ENCODE measurements around the gene GAS2L3. TPM values are rescaled to one million over a fixed set of nuclear protein-coding genes. Genes with fewer than 3 reads are reported as not detected.
"Not testable (repeated sequence)": the region's sequence is repeated elsewhere in the genome, so short reads cannot be mapped to it uniquely, and the experiment has no call there.

Gene GAS2L3
- polyA plus RNA-seq (ENCODE audit: insufficient read length), result 32.9 TPM
- long read RNA-seq, donor 1, partial matches to known transcripts, result 10 of 11 reads
- long read RNA-seq, donor 1, other reads (novel, unspliced or antisense), result 0 of 11 reads
- long read RNA-seq, donor 2, partial matches to known transcripts, result 0 of 1 reads
- long read RNA-seq, donor 2, other reads (novel, unspliced or antisense), result 0 of 1 reads
- long read RNA-seq, donor 3, result 0 reads
- long read RNA-seq, donor 4, result 0 reads
- long read RNA-seq, donor 5, partial matches to known transcripts, result 0 of 2 reads
- long read RNA-seq, donor 5, other reads (novel, unspliced or antisense), result 0 of 2 reads
- long read RNA-seq, donor 6, partial matches to known transcripts, result 7 of 8 reads
- long read RNA-seq, donor 6, other reads (novel, unspliced or antisense), result 0 of 8 reads
- long read RNA-seq, donor 7, partial matches to known transcripts, result 10 of 11 reads
- long read RNA-seq, donor 7, other reads (novel, unspliced or antisense), result 0 of 11 reads
- long read RNA-seq, donor 8, result 0 reads

- peak; percentile 87 for DNase-seq
Observed at GRCh38 chr12:100573292-100574186, at the start of gene GAS2L3. GAS2L3 (plus strand) TSS chr12:100573684; CDS start chr12:100594905, 21,221 bp downstream.

- no peak for DNase-seq
Observed at GRCh38 chr12:100528034-100528433, 45.5 kb upstream of the GAS2L3 start.

DNA sequence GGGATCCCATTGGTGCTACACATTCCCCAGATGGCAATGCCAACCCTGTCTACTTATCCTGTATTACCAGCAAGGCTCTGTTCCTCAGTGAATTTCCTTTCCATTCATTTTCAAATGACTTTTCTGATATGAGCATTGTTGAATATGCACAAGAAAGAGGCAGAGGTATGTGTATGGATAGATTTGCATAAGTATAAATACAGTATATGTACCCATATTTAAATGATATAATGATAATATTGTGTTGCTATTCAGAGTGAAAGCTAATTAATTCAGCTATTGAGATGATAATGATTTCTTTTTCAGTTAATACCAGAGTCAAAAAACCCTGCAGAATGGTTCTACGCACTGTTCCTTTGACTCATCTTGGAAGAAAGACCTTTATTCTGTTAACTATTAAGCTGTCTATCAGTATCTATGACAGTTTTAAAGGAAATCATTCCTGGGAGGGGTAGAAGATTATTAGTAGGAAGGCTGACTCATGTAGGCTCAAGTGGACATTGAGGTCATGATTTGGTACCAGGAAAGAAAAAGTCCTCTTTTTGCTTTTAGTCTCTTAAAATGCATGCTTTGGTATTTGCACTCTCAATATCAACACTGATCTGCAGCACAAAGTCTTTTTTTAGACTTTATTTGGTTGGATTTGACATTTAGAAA, 44.9 kb upstream of the GAS2L3 start:
- no peak for DNase-seq

DNA sequence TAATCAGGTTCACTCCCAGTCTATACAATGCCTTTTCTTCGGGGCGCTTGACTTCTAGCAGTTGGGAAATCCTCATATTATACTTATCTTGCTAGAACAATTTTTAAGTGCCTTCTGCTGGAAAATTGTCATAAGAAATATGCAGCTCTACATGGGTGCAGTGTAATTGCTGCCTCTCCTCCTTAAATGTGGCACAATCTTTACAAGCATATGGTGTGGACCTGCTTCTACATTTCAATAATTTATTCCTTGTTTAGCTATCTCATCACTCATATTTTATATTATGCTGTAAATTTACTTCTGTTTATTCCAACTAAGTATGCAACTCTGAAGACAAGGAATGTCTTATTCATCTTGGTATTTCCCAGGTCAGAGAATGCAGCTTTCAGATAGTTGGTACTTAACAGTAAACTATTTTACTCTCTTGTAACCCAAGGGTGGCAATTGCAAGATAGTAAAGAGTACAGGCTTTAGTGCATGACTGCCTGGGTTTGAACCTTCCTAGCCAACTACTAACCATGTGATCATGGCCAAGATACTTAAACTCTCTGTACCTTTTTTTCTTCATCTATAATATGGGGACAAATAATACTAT, 43.6 kb upstream of the GAS2L3 start:
- DNase-seq, result no peak

DNA sequence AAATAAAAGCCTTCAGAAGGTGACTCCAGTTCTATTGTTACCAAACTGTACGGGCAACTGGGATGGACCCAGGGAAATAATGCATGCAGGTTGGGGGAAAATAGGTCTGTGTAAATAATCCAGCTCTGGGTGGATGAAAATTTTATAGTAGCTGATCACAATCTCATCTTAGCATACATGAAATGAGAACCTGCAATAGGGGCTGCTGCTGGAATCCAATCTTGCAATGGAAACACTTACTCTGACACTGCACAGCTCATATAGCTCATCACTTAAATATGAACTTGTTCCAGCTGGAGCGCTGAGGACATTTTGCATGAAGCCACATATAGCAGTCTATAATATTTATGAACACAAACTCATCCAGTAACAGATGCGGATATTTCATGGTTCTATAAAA, 40.1 kb upstream of the GAS2L3 start:
- DNase-seq, result no peak

- DNase-seq, result no peak
Observed at GRCh38 chr12:100534625-100535227, 38.8 kb upstream of the GAS2L3 start.

DNA sequence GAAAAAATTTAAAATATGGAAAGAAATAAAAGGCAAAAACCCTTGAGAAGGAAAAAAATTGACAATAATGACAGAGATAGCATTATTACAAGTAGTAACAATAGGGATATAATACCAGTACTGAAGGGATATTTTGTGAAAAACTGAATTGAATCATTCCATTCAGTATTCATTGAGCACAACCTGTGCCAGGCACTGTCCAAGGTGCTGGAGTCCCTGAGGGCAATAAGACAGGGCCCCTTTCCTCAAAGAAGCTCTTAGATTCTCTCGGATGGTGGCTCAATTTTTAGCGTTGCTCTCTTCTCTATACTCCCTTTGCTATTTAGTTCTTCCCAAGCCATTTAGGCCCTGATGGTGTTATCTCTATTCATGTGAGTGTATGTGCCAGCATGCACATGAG, 34.3 kb upstream of the GAS2L3 start:
- DNase-seq, result peak; percentile 52

GRCh38 chr12:100544165-100544564, 29.3 kb upstream of the GAS2L3 start:
- DNase-seq, result no peak

GRCh38 chr12:100545092-100545491, 28.4 kb upstream of the GAS2L3 start:
- no peak for DNase-seq

DNA sequence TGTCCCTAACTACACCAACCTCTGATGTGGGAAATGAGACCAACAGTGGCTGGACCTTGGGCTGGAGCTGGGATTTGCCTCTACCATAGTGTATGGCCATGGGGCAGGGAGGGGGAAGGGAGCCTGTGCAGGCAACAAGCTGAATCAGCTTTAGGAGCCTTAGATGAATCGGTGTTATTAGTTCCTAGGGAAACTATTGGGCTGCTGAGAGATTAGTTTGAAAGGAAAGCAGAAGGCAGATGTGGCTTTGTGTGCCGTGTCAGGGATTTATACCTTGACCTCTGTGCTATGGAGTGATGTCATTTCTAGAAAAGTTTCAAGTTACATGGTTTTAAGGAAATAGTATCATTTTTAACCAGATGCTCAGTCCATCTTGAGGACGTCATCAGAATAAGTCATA, 19.5 kb upstream of the GAS2L3 start:
- DNase-seq, result no peak

DNA sequence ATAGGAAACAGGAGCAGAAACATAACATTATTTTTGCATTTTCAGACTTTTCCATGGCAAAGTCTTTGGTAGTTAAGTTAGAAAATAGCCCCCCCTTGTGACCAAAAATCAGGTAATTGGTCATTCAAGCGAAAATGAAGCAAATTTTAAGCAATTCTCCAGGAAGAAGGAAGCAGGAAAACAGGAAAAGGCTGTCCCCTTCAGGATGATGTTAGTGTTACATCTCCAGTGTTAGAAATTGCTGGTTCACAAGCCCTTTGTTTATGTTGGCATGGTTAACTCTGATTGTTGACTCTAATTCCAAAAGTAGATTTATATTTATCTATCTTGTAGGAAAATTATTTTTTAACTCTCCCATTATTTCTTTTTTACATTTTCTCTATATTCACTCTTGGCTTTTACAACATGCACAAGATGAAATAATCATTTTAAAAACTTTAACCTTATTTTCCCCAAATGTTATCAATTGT, 18.8 kb upstream of the GAS2L3 start:
- DNase-seq, result peak; percentile 89

GRCh38 chr12:100555722-100556121, 17.8 kb upstream of the GAS2L3 start:
- DNase-seq, result no peak

GRCh38 chr12:100557357-100557756, 16.1 kb upstream of the GAS2L3 start:
- no peak for DNase-seq

- not testable (repeated sequence) for DNase-seq
Observed at GRCh38 chr12:100559261-100559660, 14.2 kb upstream of the GAS2L3 start.

- no peak for DNase-seq
Observed at GRCh38 chr12:100564090-100564489, 9.4 kb upstream of the GAS2L3 start.

- DNase-seq, result no peak
Observed at GRCh38 chr12:100564905-100565467, 8.5 kb upstream of the GAS2L3 start.

GRCh38 chr12:100565987-100566545, 7.4 kb upstream of the GAS2L3 start:
- no peak for DNase-seq

DNA sequence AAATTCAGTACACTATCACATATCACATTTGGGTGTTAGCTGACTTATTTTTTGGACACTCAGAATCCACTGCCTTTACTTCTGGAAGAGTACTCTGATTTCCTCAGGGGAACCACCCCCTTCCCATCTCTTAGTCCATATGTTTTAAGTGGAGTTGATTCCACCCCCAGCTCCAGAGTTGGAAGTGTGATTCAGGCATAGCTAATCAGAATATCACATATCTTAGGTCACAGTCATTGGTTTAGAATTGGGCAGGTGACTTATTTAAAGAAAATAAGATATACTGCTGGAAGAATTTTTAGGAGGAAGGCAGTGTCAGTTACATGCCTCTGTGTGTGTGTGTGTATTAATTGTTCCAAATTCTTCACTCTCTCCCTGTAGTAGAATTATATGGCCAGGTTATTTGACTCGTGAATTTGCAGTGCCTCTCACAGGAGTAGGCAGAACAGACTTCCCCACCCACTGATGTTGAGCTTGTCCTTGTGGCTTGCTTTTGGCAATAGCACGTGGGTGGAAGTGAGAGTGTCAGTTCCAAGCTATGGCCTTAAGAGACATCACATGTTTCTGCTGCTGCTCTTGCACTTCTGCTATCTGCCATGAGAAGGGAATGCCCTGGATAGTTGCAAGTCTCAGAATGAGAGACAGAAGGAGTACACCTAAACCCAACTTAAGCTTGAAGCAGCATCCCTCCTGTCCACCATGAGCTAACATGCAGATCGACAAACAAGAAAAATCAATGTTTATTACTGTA, 6.4 kb upstream of the GAS2L3 start:
- no peak for DNase-seq

- no peak for DNase-seq
Observed at GRCh38 chr12:100567945-100568344, 5.5 kb upstream of the GAS2L3 start.

DNA sequence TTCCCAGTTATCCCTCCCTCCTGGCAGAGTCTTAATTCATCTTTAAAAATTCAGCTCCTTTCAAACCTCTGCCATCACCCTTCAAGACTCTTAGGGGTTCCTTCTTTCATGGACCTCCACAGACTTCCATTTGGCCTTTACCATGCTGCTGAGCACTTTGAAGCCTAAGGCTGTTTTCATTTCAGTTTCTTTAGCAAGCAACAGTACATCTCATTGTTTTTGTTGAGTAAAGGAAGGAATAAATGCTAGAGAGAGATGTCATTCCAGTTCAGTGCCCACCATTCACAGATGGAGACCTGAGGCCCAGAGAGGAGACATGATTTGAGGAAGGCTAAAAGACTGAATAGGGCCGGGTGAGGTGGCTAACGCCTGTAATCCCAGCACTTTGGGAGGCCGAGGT, 1.3 kb upstream of the GAS2L3 start:
- DNase-seq, result no peak
